ENCODE results near the gene TBC1D2B. TPM values are rescaled to one million over a fixed set of nuclear protein-coding genes. Genes with fewer than 3 reads are reported as not detected.

Gene TBC1D2B
- total RNA-seq, 4 donors from 2014 or later: 31.3 to 58.8 (median 32.7) TPM

GRCh38 chr15:78010067-78010466, 67.4 kb downstream of the TBC1D2B start:
- H3K4me1 ChIP-seq: peaks cover 34 to 37% (median 35%) of the 10 kb centered on the region in 4 donors
- 90% methylated on average over 4 of the region's 4 CpGs for WGBS
- intact Hi-C loops (cut with DNase I): no loop called here
- peaks cover 19 to 79% (median 67%) of the 10 kb centered on the region in 4 donors for H3K36me3 ChIP-seq
- TF ChIP-seq POLR2AphosphoS5 (IDR thresholded peaks at IDR 0.05) (no peak), CTCF (IDR thresholded peaks at IDR 0.05) (no peak), EP300 (IDR thresholded peaks at IDR 0.05) (no peak), POLR2A (IDR thresholded peaks at IDR 0.05; ENCODE audit: low read depth) (no peak)
- H3K9me3 ChIP-seq: no peaks in the 10 kb centered on the region
- H3K27me3 ChIP-seq: no peaks in the 10 kb centered on the region
- H3K4me3 ChIP-seq: no peak overlapping the region
- no peak overlapping the region for H3K27ac ChIP-seq (replicated peaks in 1 of 4)
- no peak for DNase-seq (ENCODE audit: extremely low spot score)

GRCh38 chr15:78007964-78008886, 69.3 kb downstream of the TBC1D2B start:
- TF ChIP-seq CTCF (IDR thresholded peaks at IDR 0.05): no peak
- peak; percentile 34 to 44 for TF ChIP-seq POLR2AphosphoS5 (IDR thresholded peaks at IDR 0.05)
- Histone ChIP-seq H3K27me3 (no peaks in the 10 kb centered on the region), H3K36me3 (peaks cover 17 to 67% (median 55%) of the 10 kb centered on the region in 4 donors), H3K27ac (replicated peaks in 1 of 4) (peak overlapping the region; percentile 38 to 73 (median 42)), H3K9me3 (no peaks in the 10 kb centered on the region), H3K4me1 (peaks cover 46 to 56% (median 53%) of the 10 kb centered on the region in 4 donors), H3K4me3 (no peak overlapping the region)
- intact Hi-C loops (cut with DNase I): loop anchor here (5.0 kb wide), 1 partner anchor 41 kb away; no protein-coding TSS in a partner anchor
- 53% methylated on average over 14 of the region's 17 CpGs for WGBS
- DNase-seq (ENCODE audit: extremely low spot score): no peak

GRCh38 chr15:78007211-78007931, 70.1 kb downstream of the TBC1D2B start:
- Histone ChIP-seq H3K36me3 (peaks cover 16 to 67% (median 54%) of the 10 kb centered on the region in 4 donors), H3K4me1 (peaks cover 46 to 57% (median 53%) of the 10 kb centered on the region in 4 donors), H3K27ac (replicated peaks in 1 of 4) (peak overlapping the region; percentile 38 to 73 (median 42)), H3K27me3 (no peaks in the 10 kb centered on the region), H3K4me3 (no peak overlapping the region), H3K9me3 (no peaks in the 10 kb centered on the region)
- intact Hi-C loops (cut with DNase I): loop anchor here (5.0 kb wide), 1 partner anchor 40 kb away; no protein-coding TSS in a partner anchor
- no peak for DNase-seq (ENCODE audit: extremely low spot score)
- TF ChIP-seq CTCF (IDR thresholded peaks at IDR 0.05): no peak
- TF ChIP-seq EP300 (IDR thresholded peaks at IDR 0.05): no peak
- WGBS: 60% methylated on average over 10 of the region's 11 CpGs

GRCh38 chr15:78006567-78007205, 70.8 kb downstream of the TBC1D2B start:
- intact Hi-C loops (cut with DNase I): loop anchor here (5.0 kb wide), 1 partner anchor 39 kb away; no protein-coding TSS in a partner anchor
- no peak for DNase-seq (ENCODE audit: extremely low spot score)
- Histone ChIP-seq H3K4me1 (peaks cover 46 to 57% (median 53%) of the 10 kb centered on the region in 4 donors), H3K36me3 (peaks cover 12 to 67% (median 54%) of the 10 kb centered on the region in 4 donors), H3K27ac (replicated peaks in 1 of 4) (peak overlapping the region; percentile 11 to 73 (median 41)), H3K4me3 (no peak overlapping the region), H3K9me3 (no peaks in the 10 kb centered on the region), H3K27me3 (no peaks in the 10 kb centered on the region)
- TF ChIP-seq EP300 (IDR thresholded peaks at IDR 0.05): no peak
- TF ChIP-seq POLR2A (IDR thresholded peaks at IDR 0.05; ENCODE audit: low read depth): no peak
- no peak for TF ChIP-seq POLR2AphosphoS5 (IDR thresholded peaks at IDR 0.05)
- TF ChIP-seq CTCF (IDR thresholded peaks at IDR 0.05): no peak
- WGBS: 81% methylated on average over 12 of the region's 13 CpGs

Measured in esophagus muscularis mucosa (tissue), 4 donors.